LNCaP clone FGC (cell line): ENCODE measurements around the gene FLT4.

ENCODE experiments used
- DNase-seq: peaks from one replicate; pipeline ENCODE4 v3.0.0-alpha.2; 2011; ENCODE audit warnings: low read depth
- H3K4me3 ChIP-seq: 2 replicates; pipeline ENCODE4 v1.5.1; 2011; ENCODE audit warnings: mild to moderate bottlenecking, low read depth, low read length, control low read depth
- TF ChIP-seq, protein P1 (sequence below): IDR thresholded peaks from 2 replicates; pipeline ENCODE4 v1.5.1; 2012; ENCODE audit warnings: mild to moderate bottlenecking; ENCODE audit not compliant: control insufficient read depth, insufficient read depth; ENCODE audit errors: extremely low read depth

The FLT4 gene

DNA sequence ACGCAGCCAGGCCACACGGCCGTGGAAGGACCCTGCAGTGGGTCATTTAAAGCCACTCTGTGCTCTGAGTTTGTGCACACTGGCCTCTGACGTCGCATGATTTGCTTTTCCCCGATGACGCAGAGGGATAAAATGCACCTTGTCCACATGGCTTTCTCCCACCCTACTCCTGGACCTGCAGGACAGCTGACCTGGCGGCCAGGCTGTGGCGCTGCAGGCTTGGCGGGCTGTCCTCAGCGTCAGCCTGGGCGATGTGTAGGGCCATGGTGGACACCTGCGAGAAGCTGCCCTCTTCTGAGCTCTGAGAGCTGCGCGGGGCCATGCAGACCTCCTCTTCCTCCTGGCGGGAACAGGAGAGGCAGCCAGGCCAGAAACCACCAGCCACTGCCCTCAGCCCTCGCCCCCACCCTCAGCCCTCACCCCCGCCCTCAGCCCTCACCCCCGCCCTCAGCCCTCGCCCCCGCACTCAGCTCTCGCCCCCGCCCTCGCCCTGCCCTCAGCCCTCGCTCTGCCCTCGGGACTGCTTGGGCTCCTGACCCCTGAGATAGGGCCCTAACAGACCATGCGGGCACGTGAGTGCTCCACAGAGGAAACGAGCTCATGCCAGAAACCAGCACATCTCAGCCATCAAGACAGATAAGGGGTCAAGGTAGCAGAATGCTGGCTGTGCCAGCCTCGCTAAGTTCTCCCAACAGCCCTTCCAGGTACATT is 38.1 kb downstream of the FLT4 start:
- no peak overlapping the region for H3K4me3 ChIP-seq
- DNase-seq: no peak
- TF ChIP-seq, protein P1, sequence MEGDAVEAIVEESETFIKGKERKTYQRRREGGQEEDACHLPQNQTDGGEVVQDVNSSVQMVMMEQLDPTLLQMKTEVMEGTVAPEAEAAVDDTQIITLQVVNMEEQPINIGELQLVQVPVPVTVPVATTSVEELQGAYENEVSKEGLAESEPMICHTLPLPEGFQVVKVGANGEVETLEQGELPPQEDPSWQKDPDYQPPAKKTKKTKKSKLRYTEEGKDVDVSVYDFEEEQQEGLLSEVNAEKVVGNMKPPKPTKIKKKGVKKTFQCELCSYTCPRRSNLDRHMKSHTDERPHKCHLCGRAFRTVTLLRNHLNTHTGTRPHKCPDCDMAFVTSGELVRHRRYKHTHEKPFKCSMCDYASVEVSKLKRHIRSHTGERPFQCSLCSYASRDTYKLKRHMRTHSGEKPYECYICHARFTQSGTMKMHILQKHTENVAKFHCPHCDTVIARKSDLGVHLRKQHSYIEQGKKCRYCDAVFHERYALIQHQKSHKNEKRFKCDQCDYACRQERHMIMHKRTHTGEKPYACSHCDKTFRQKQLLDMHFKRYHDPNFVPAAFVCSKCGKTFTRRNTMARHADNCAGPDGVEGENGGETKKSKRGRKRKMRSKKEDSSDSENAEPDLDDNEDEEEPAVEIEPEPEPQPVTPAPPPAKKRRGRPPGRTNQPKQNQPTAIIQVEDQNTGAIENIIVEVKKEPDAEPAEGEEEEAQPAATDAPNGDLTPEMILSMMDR: no peak

DNA sequence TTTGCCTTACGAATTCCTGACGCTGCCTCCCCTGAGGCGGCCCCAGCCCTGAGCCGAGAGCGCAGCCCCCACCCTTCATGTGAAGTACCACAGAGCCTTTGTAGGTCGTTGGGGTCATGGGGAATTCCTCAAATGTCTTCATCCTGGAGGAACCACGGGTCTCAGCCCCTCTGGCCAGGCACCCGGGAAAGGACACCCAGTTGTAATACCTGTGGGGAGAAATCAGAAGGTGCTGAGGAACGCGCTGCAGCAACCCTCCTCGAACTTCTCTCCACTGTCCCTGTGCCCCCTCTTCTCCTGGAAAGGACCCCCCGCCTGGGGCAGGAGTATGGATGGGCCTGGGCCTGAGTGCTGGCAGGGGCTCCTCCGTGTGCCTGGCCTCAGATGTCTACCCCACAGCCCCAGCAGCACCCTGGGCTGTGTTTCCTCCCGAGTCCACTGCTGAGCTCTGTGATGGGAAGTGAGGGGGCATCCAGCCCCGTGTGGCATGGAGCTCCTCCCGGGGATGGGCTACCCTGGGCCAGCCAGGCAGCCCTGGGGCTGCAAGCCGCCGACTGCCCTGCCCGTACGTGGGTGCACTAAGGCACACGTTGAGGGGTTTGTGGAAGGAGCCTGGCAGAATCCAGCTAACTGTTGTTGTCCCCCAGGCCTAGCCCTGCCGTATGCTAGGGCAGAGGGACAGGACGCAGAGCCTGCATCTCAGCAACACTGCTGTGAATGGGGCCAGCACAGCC is 39.4 kb downstream of the FLT4 start:
- no peak for DNase-seq
- TF ChIP-seq, protein P1: no peak
- H3K4me3 ChIP-seq: no peak overlapping the region

DNA sequence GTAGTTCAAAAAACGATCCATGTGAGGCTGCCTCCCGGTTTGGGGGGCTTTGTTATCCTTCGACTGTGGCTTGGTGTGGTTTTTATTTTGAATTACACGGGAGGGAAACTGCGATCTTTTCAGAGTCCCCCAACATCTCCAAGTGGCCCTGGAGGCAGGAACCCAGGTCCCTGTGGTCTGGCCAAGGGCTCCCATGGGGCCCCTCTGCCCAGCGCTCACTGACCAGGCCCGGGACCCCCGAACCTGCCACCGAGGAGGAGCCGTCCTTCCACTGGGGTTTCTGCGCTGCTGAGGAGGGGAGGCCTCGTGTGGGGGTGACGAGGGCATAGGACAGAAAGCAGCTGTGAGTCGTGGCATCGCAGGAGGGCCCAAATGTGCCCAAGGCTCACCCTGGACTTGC is 40.0 kb downstream of the FLT4 start:
- H3K4me3 ChIP-seq: no peak overlapping the region
- DNase-seq: no peak
- TF ChIP-seq, protein P1: no peak

DNA sequence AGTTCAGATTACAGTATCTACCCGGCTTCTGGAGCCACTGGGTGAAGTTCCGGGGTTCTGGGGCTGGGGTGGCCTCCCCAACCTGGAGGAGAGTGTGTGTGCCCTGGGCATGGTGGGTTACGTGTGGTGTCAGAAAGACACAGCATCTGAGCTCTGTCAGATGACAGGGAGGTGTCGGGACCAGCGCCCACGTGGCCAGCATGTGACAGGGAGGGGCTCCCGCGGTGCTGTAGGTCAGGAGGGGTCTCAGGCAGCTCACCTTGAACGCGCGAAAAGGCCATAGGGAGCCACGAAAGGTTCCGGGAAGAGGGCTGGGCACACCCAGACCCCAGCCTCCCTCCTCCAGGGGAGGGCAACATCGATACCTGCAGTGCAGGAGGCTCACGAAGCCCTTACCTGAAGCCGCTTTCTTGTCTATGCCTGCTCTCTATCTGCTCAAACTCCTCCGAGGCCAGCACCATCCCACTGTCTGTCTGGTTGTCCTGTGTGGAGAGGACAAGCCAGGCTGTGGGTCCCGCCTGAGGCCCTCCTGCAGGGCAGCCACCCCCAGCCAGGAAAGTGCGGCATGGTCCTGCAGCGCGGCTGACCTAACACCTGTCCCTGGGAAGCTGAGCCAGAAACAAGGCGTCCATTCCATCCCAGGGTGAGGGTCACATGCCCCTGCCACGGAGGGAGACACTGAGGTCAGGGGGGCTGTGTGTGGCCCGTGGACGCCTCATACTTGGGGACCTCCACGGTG is 40.7 kb downstream of the FLT4 start:
- TF ChIP-seq, protein P1: no peak
- DNase-seq: no peak
- H3K4me3 ChIP-seq: no peak overlapping the region

DNA sequence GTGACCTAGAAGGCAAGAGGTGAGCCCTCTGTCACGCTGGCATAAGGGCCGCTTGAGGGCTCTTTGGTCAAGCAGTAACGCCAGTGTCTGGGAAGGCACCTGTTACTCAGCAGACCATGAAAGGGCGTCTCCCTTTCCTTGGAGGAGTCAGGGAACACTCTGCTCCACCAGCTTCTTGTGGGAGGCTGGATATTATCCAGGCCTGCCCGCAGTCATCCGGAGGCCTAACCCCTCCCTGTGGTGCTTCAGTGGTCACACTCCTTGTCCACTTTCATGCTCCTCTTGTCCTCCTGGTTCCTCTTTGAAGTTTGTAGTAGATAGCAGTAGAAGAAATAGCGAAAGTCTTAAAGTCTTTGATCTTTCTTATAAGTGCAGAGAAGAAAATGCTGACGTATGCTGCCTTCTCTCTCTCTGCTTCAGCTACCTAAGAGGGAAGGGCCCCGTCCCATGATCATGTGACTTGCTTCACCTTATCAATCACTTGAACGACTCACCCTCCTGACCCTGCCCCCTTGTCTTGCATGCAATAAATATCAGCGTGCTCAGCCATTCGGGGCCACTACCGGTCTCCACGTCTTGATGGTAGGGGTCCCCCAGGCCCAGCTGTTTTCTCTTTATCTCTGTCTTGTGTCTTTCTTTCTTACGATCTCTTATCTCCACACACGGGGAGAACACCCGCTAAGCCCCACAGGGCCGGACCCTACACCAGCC is 41.4 kb downstream of the FLT4 start:
- no peak overlapping the region for H3K4me3 ChIP-seq
- no peak for DNase-seq
- TF ChIP-seq, protein P1: no peak

DNA sequence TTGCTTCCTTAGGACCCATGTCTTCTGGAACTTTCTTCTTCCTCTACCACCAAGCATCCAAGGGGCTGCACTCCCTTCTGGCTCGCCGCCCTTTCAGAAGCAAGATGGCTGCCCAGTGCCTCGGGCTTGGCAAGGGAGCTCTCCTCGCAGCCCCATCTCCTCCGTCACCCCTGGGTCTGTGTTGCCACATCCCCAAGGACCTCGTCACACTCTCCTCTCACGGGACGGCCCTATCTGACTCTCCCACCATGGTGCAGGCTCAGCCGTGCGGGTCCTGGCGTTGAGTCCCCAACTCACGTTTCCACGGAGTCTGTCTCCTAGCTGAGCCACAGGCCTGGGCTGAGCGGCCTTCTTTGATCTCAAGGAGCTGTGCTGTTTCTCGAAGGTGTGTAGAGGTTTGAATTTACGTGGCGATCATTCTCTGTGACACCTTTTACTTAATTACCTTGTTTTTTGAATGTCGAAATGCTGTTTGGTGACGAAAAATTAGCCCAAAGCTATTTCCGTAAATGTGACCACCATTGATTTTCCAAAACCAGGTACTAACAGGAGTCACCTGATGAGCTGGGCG is 43.1 kb downstream of the FLT4 start:
- H3K4me3 ChIP-seq: no peak overlapping the region
- TF ChIP-seq, protein P1: no peak
- no peak for DNase-seq
